Mesenchymal stem cell (in vitro differentiated cells and primary cell): ENCODE data around the gene SLTM.
A peak's percentile ranks its signal among the peaks of the same experiment; 100 is the strongest.

ENCODE experiments used
- DNase-seq: peaks from one replicate; pipeline ENCODE4 v3.0.0-alpha.2; 2013
- H2AFZ ChIP-seq: one replicate; pipeline ENCODE4 v1.6.1; 2013; ENCODE audit warnings: low read depth, mild to moderate bottlenecking, control low read depth, inconsistent platforms, low read length, moderate library complexity
- H2AK5ac ChIP-seq: 2 replicates; pipeline ENCODE4 v1.6.1; 2013; ENCODE audit warnings: low read length, moderate library complexity, mild to moderate bottlenecking, inconsistent platforms; ENCODE audit not compliant: severe bottlenecking
- H2BK120ac ChIP-seq: one replicate; pipeline ENCODE4 v1.6.1; 2013; ENCODE audit warnings: low read depth, mild to moderate bottlenecking, inconsistent platforms, low read length, moderate library complexity
- H2BK12ac ChIP-seq, 2 experiments: one replicate each; pipeline ENCODE4 v1.6.1; 2013; ENCODE audit warnings: inconsistent platforms in 2 of 2, low read length in 2 of 2, mild to moderate bottlenecking in 2 of 2, moderate library complexity in 2 of 2, control low read depth in 1 of 2
- H2BK15ac ChIP-seq: one replicate; pipeline ENCODE4 v1.6.1; 2013; ENCODE audit warnings: mild to moderate bottlenecking, low read depth, inconsistent platforms; ENCODE audit not compliant: poor library complexity, severe bottlenecking
- H2BK5ac ChIP-seq: 2 replicates; pipeline ENCODE4 v1.6.1; 2013; ENCODE audit warnings: low read depth, mild to moderate bottlenecking, low read length, control low read depth, inconsistent platforms; ENCODE audit not compliant: poor library complexity, severe bottlenecking
- H3K14ac ChIP-seq, 2 experiments: one replicate each; pipeline ENCODE4 v1.6.1; 2013; ENCODE audit warnings: inconsistent platforms in 2 of 2, low read length in 2 of 2, control low read depth in 1 of 2, mild to moderate bottlenecking in 1 of 2, moderate library complexity in 1 of 2
- H3K18ac ChIP-seq, 2 experiments: one replicate each; pipeline ENCODE4 v1.6.1; 2013; ENCODE audit warnings: inconsistent platforms in 2 of 2, low read length in 2 of 2, control low read depth in 1 of 2, low read depth in 1 of 2, mild to moderate bottlenecking in 1 of 2
- H3K23ac ChIP-seq, 2 experiments: one replicate each; pipeline ENCODE4 v1.6.1; 2013; ENCODE audit warnings: inconsistent platforms in 2 of 2, low read length in 2 of 2, mild to moderate bottlenecking in 2 of 2, moderate library complexity in 2 of 2, control low read depth in 1 of 2
- H3K27ac ChIP-seq: 2 replicates; pipeline ENCODE4 v1.5.1; 2013; ENCODE audit warnings: mild to moderate bottlenecking, moderate library complexity, low read length, control low read depth, inconsistent platforms; ENCODE audit not compliant: poor library complexity, severe bottlenecking
- H3K27me3 ChIP-seq, 2 experiments: 2 replicates each; pipeline versions ENCODE4 v1.6.1 to v1.7.0; 2013; ENCODE audit warnings: low read length in 2 of 2, mild to moderate bottlenecking in 2 of 2, moderate library complexity in 2 of 2, control low read depth in 1 of 2, inconsistent platforms in 1 of 2; ENCODE audit not compliant: control insufficient read depth in 1 of 2, insufficient read depth in 1 of 2
- H3K36me3 ChIP-seq, 2 experiments: 2 replicates each; pipeline versions ENCODE4 v1.6.1 to v1.7.0; 2013; ENCODE audit warnings: low read length in 2 of 2, control low read depth in 1 of 2, inconsistent platforms in 1 of 2, low read depth in 1 of 2, mild to moderate bottlenecking in 1 of 2; ENCODE audit not compliant: insufficient read depth in 2 of 2, control insufficient read depth in 1 of 2
- H3K4ac ChIP-seq, 2 experiments: one replicate each; pipeline ENCODE4 v1.6.1; 2013; ENCODE audit warnings: inconsistent platforms in 2 of 2, low read length in 2 of 2, mild to moderate bottlenecking in 2 of 2, moderate library complexity in 2 of 2, control low read depth in 1 of 2, low read depth in 1 of 2
- H3K4me1 ChIP-seq: 2 replicates; pipeline ENCODE4 v1.6.1; 2013; ENCODE audit warnings: low read depth, low read length, control low read depth; ENCODE audit not compliant: control insufficient read depth, insufficient read depth
- H3K4me2 ChIP-seq: 2 replicates; pipeline ENCODE4 v1.6.1; 2013; ENCODE audit warnings: low read length, mild to moderate bottlenecking, inconsistent platforms; ENCODE audit not compliant: poor library complexity, severe bottlenecking
- H3K4me3 ChIP-seq, 2 experiments: 2 replicates each; pipeline versions ENCODE4 v1.5.1 to v1.7.0; 2013; ENCODE audit warnings: low read length in 2 of 2, mild to moderate bottlenecking in 2 of 2, control low read depth in 1 of 2, low read depth in 1 of 2; ENCODE audit not compliant: insufficient read depth in 1 of 2
- H3K79me1 ChIP-seq: replicated peaks from 2 replicates; pipeline ENCODE4 v1.6.1; 2013; ENCODE audit warnings: mild to moderate bottlenecking, control low read depth, low read length, inconsistent platforms; ENCODE audit not compliant: poor library complexity, severe bottlenecking
- H3K9ac ChIP-seq: 2 replicates; pipeline ENCODE4 v1.7.0; 2013; ENCODE audit warnings: mild to moderate bottlenecking, low read length, moderate library complexity
- H3K9me3 ChIP-seq: 2 replicates; pipeline ENCODE4 v1.7.0; 2013; ENCODE audit warnings: mild to moderate bottlenecking, low read length; ENCODE audit not compliant: control insufficient read depth
- H4K8ac ChIP-seq: one replicate; pipeline ENCODE4 v1.6.1; 2013; ENCODE audit warnings: inconsistent platforms, mild to moderate bottlenecking, low read length, moderate library complexity
- H4K91ac ChIP-seq: one replicate; pipeline ENCODE4 v1.6.1; 2013; ENCODE audit warnings: mild to moderate bottlenecking, low read length, inconsistent platforms
- WGBS: methylation state at CpG from one replicate; pipeline ENCODE4 v1.1.7; 2013; ENCODE audit warnings: mixed read lengths; 5-methylcytosine and 5-hydroxymethylcytosine counted together

SLTM gene

DNA sequence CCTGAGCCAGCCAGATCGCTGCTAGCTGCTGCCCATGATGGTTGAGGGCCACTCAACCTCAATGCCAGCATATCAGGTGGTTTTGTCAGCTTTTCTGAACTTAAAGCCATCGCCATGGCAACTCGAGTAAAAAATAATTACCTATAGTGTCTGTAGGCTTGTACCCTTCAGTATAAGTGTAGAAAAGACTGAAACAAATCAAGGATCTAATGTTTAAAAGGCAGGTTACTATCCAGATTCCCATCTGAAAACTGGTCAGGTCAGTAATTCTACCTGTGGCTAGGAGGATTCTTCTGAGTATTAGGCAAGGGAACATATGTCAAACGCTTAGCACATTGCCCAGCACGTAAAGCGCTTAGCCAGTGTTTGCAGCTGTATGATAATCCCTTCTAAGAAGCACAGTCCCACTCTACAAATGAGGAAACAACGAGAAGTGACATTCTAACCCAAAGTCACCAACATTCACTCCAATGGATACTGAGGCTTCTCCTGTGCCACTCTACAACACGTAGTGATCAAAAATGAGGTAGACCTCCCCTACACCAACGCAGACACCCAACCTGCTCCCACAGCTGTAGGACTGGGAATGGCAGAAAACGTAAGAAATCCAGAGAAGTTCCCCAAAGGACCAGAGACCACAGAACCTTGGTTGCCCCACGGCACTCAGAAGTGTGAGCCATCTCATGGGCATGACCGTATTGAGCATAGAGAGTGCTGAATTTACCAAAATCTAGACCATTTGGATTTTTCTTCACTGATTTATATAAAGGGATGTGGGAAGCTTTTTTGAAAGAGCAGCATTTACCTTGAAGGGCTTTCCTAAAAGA is 55.3 kb downstream of the SLTM start:
- DNase-seq: no peak
- H3K14ac ChIP-seq: no peak overlapping the region
- WGBS: 98% methylated on average over 11 of the region's 12 CpGs
- H3K4me1 ChIP-seq: no peaks in the 10 kb centered on the region
- H2BK120ac ChIP-seq: no peak overlapping the region
- no peaks in the 10 kb centered on the region for H3K9me3 ChIP-seq
- no peak overlapping the region for H2AFZ ChIP-seq
- H3K4me2 ChIP-seq: no peak overlapping the region
- no peak overlapping the region for H2BK5ac ChIP-seq
- H3K9ac ChIP-seq: no peak overlapping the region
- H3K4me3 ChIP-seq: no peak overlapping the region
- no peak overlapping the region for H3K23ac ChIP-seq
- H3K79me1 ChIP-seq: peaks cover 23% of the 10 kb centered on the region
- no peak overlapping the region for H4K91ac ChIP-seq
- H3K27me3 ChIP-seq: no peaks in the 10 kb centered on the region
- H2AK5ac ChIP-seq: no peak overlapping the region
- no peak overlapping the region for H2BK12ac ChIP-seq
- H3K36me3 ChIP-seq: peaks cover 28 to 71% of the 10 kb centered on the region in 2 experiments
- H3K18ac ChIP-seq: no peak overlapping the region
- H2BK15ac ChIP-seq: no peak overlapping the region
- no peak overlapping the region for H4K8ac ChIP-seq
- H3K27ac ChIP-seq: no peak overlapping the region
- no peak overlapping the region for H3K4ac ChIP-seq

GRCh38 chr15:58876306-58877106 is 57.0 kb downstream of the SLTM start:
- H3K4ac ChIP-seq: no peak overlapping the region
- no peak overlapping the region for H3K4me3 ChIP-seq
- no peaks in the 10 kb centered on the region for H3K4me1 ChIP-seq
- H3K4me2 ChIP-seq: no peak overlapping the region
- peaks cover 23 to 56% of the 10 kb centered on the region in 2 experiments for H3K36me3 ChIP-seq
- H4K8ac ChIP-seq: no peak overlapping the region
- H3K23ac ChIP-seq: no peak overlapping the region
- no peak for DNase-seq
- peaks cover 21% of the 10 kb centered on the region for H3K79me1 ChIP-seq
- no peak overlapping the region for H2BK12ac ChIP-seq
- H3K18ac ChIP-seq: no peak overlapping the region
- no peak overlapping the region for H2BK15ac ChIP-seq
- H2AK5ac ChIP-seq: no peak overlapping the region
- H2AFZ ChIP-seq: no peak overlapping the region
- no peak overlapping the region for H3K14ac ChIP-seq
- no peak overlapping the region for H3K27ac ChIP-seq
- no peak overlapping the region for H2BK5ac ChIP-seq
- H3K9ac ChIP-seq: no peak overlapping the region
- no peak overlapping the region for H2BK120ac ChIP-seq
- H3K9me3 ChIP-seq: no peaks in the 10 kb centered on the region
- WGBS: 86% methylated on average over 7 of the region's 7 CpGs
- no peak overlapping the region for H4K91ac ChIP-seq
- no peaks in the 10 kb centered on the region for H3K27me3 ChIP-seq

DNA sequence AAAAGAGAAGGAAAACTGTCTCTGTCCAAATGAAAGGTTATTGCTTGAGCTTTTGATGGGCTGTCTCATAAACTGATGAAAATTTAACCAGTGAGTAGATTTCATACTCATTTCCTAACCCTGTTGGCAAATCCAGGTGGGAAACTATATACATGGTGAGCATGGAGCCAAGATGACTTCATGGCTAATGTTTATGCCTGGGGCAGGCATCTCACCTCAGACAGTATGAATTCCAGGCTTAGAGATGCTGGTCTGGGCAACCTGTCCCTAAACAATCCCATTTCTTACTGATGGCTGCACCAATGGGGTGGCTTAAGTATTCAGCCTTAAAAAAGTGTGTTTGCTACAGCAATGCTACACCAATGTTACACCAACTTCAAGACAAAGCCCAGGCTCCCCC is 58.1 kb downstream of the SLTM start:
- H2AFZ ChIP-seq: no peak overlapping the region

DNA sequence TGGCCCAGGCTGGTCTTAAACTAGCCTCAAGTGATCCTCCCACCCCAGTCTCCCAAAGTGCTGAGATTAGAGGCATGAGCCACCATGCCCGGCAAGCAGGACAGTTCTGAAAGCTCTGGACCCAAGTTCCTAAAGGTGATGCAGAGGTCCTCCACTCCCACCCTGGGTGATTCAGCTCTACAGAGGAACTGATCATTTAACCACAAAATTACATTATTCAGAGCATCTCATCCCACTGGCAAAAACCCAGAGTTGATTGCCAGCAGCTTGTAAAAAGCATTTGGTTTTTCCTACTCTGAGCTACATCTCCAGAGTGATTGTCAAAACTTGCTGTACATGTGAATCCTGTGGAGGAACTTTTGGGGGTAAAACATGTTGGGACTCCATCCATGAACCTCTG is 60.2 kb downstream of the SLTM start:
- H4K8ac ChIP-seq: no peak overlapping the region
- peaks cover 6% of the 10 kb centered on the region for H3K79me1 ChIP-seq
- peak overlapping the region; percentile 38 for H3K9ac ChIP-seq
- H2AFZ ChIP-seq: no peak overlapping the region
- H3K18ac ChIP-seq: no peak overlapping the region
- H2BK15ac ChIP-seq: no peak overlapping the region
- no peaks in the 10 kb centered on the region for H3K27me3 ChIP-seq
- H2AK5ac ChIP-seq: no peak overlapping the region
- no peaks in the 10 kb centered on the region for H3K4me1 ChIP-seq
- no peak overlapping the region for H2BK5ac ChIP-seq
- H3K23ac ChIP-seq: no peak overlapping the region
- no peak overlapping the region for H3K27ac ChIP-seq
- no peak overlapping the region for H3K4me2 ChIP-seq
- H3K4me3 ChIP-seq: no peak overlapping the region
- H3K4ac ChIP-seq: no peak overlapping the region
- H3K36me3 ChIP-seq: peaks cover 7 to 23% of the 10 kb centered on the region in 2 experiments
- no peak overlapping the region for H4K91ac ChIP-seq
- H2BK120ac ChIP-seq: no peak overlapping the region
- no peak overlapping the region for H3K14ac ChIP-seq
- H3K9me3 ChIP-seq: no peaks in the 10 kb centered on the region
- WGBS: 96% methylated on average over 1 of the region's 1 CpG
- no peak overlapping the region for H2BK12ac ChIP-seq
- no peak for DNase-seq

More for the DNA sequence above, 58.1 kb downstream of the SLTM start:
- Histone ChIP-seq H3K9ac (no peak overlapping the region), H3K79me1 (peaks cover 13% of the 10 kb centered on the region), H3K27me3 (no peaks in the 10 kb centered on the region), H3K18ac (no peak overlapping the region), H2BK15ac (no peak overlapping the region), H3K14ac (no peak overlapping the region), H4K8ac (no peak overlapping the region), H3K4me2 (no peak overlapping the region), H3K4ac (no peak overlapping the region), H3K36me3 (peaks cover 13 to 44% of the 10 kb centered on the region in 2 experiments), H3K23ac (no peak overlapping the region), H2BK12ac (no peak overlapping the region), H3K9me3 (no peaks in the 10 kb centered on the region), H3K4me3 (no peak overlapping the region), H2BK5ac (no peak overlapping the region), H3K27ac (no peak overlapping the region), H4K91ac (no peak overlapping the region), H2AK5ac (no peak overlapping the region), H2BK120ac (no peak overlapping the region), H3K4me1 (no peaks in the 10 kb centered on the region)
- DNase-seq: no peak
